Stimulated activated CD4-positive, alpha-beta T cell treated with anti-CD3 and anti-CD28 coated beads, Interleukin-12 subunit alpha, Interleukin-12 subunit beta, amount 100 ng/mL, for 4 hours (primary cell): Measurements from ENCODE around the gene PRSS23.
"Not testable (repeated sequence)": the region's sequence is repeated elsewhere in the genome, so short reads cannot be mapped to it uniquely, and the experiment has no call there.

Experiments used
- DNase-seq: peaks from one replicate; pipeline ENCODE4 v3.0.0-alpha.2; 2020

The PRSS23 gene, protein sequence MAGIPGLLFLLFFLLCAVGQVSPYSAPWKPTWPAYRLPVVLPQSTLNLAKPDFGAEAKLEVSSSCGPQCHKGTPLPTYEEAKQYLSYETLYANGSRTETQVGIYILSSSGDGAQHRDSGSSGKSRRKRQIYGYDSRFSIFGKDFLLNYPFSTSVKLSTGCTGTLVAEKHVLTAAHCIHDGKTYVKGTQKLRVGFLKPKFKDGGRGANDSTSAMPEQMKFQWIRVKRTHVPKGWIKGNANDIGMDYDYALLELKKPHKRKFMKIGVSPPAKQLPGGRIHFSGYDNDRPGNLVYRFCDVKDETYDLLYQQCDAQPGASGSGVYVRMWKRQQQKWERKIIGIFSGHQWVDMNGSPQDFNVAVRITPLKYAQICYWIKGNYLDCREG

GRCh38 chr11:86800076-86800959 is at the start of gene PRSS23:
Gene PRSS23, plus strand, starts transcription at chr11:86800542. Its CDS starts 7,102 bp downstream, at chr11:86807644.
- peak; percentile 38 for DNase-seq

DNA sequence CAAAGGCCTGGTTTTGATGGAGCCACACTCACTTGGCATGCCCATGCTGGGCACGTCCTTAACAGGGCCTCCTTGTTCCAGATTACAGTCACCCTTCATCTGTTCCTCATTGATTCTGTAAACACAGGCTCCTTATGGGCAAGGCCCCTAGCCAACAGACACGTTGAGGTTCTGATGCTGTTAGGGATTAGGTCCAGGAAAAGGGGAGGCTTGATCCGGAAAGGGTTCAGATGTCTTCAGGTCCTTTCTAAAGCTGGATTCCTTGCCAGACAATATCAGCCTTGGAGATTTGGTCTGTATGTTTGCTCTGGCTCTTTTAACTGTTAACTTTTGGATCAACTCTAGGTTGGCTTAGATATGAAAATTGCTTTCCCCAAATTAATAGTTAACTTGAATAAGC is 46.9 kb upstream of the PRSS23 start:
- DNase-seq = no peak

DNA sequence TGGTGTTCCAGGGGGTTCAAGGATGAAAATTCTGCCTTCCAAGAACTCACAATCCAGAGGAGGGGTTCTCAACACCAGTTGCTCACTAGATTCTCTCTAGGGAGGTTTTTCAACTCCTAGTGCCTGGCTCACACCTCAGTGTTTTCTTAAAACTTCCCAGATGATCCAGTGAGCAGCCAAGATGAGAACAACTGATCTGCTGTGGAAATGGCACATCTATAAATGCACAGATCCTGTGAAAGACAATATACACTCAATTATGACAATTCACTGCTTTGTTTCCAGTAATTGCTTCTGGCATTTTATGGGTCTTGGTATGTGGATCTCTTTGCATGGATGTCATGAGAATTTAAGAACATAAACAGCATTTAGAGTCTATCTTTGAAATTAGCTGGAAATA is 45.2 kb upstream of the PRSS23 start:
- DNase-seq = no peak

DNA sequence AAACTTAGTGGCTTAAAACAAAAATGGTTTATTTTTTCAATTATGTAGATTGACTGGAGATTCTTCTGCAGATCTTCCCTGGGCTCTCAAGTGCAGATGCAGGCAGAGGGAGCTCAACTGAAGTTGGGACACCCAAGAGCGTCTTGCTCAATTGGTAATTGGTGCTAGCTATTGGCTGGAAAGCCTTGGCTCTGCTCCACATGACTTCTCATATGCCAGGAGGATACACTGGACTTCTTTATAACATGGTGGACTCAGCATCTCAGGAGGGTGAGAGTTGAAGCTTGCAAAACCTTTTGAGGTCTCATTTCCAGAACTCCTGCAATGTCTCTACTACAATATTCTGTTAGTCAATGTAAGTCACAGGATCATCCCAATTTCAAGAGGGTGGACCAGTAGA is 42.2 kb upstream of the PRSS23 start:
- no peak for DNase-seq

GRCh38 chr11:86760577-86760976 is 39.8 kb upstream of the PRSS23 start:
- no peak for DNase-seq

GRCh38 chr11:86761978-86762377 is 38.4 kb upstream of the PRSS23 start:
- no peak for DNase-seq

- no peak for DNase-seq
Measured at GRCh38 chr11:86765203-86765602, 35.1 kb upstream of the PRSS23 start.

DNA sequence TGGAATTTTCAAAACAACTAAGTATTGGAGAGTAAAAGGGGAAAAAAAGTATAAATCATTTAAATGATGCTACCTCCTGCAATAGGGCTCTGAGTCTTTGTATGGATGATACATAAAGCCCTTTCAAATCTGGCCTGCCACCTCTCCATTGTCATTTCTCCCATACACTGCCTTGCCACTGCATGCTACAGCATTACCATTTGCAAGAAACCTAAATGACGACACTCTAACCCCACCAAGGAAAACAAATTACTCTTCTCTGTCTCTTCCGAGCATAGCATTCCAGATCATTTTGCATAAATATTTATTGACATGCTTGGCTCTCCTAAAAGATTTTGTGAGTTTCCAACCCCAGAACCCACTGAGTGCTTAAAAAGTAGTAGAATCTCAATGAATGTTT is 34.5 kb upstream of the PRSS23 start:
- no peak for DNase-seq

- DNase-seq = no peak
Measured at GRCh38 chr11:86769219-86769618, 31.1 kb upstream of the PRSS23 start.

- not testable (repeated sequence) for DNase-seq
Measured at GRCh38 chr11:86770473-86771027, 29.8 kb upstream of the PRSS23 start.

- DNase-seq = no peak
Measured at GRCh38 chr11:86772999-86773398, 27.3 kb upstream of the PRSS23 start.

- no peak for DNase-seq
Measured at GRCh38 chr11:86773513-86774252, 26.7 kb upstream of the PRSS23 start.

DNA sequence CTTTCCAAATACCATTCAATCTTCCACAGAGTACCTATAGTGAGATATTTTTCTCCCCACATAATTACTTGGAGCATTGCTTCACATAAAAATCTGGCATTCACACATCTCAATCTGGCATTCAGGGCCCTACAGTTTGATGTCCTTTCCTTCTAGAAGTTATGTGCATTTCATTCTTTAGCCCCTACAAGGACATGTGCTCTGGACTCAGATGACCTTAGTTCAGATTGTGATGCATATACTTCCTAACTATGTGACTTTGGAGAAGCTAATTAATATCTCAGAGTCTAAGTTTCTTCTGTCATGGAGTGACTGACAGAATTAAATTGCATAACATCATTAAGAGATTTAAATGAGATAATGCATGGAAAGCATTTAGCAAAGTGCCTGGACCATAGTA is 25.9 kb upstream of the PRSS23 start:
- DNase-seq = no peak

GRCh38 chr11:86775361-86775760 is 25.0 kb upstream of the PRSS23 start:
- no peak for DNase-seq

GRCh38 chr11:86781546-86781945 is 18.8 kb upstream of the PRSS23 start:
- no peak for DNase-seq

DNA sequence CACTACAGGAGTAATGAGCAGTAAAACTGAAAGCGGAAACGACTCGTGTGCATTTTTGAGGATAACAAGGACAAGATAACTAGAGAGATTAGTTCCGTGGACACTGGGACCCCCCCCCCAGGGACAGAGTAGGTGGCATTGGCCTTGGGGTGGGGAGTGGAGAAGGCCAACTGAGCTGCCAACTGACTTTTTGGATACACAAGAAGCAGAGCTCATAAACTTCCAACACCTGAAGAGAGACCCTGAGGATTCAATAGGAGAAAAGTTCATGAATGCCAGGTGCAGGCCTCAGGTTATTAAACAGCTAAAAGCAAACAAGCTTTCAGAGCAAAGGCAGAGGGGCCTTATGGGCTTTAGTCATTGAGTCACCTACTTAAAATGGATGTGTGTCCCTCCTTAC is 17.6 kb upstream of the PRSS23 start:
- DNase-seq = no peak

DNA sequence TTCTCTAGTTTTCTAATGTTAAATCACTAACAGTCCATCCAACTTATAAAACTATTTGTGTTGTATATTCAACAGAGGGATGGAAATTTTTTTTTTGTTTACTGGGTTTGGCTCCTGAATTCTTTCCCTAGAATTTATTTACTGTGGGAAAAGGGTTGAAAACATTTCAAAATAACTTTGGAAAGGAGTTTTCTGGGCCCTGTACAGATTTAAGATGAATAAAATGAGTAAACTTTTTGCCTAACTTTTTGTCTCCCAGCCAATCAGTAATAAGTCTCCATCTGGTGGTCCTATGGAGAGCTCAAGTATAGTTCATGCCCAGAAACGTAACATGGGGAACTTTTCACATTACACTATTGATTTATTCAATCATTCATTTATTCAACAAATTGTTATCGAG is 16.7 kb upstream of the PRSS23 start:
- DNase-seq = no peak

GRCh38 chr11:86784241-86784681 is 16.1 kb upstream of the PRSS23 start:
- no peak for DNase-seq

DNA sequence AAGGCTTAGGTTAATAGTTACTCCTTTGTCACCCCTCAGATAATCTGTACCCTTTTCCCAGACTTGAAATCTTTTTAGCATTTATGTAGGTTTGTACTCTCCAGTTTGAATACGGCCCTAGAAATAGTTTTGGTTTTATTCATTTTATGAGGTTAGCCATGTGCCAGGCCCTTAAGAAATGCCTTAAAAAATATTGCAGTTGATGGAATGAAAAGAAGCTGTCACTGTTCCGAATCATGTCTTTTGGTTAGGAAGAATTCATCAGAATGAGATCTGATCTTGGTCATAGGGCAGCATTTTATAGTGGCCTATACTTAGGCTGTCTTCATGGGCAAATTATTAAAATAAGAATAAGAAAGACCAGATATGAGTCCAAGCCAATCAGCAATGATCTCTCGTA is 14.8 kb upstream of the PRSS23 start:
- no peak for DNase-seq

DNA sequence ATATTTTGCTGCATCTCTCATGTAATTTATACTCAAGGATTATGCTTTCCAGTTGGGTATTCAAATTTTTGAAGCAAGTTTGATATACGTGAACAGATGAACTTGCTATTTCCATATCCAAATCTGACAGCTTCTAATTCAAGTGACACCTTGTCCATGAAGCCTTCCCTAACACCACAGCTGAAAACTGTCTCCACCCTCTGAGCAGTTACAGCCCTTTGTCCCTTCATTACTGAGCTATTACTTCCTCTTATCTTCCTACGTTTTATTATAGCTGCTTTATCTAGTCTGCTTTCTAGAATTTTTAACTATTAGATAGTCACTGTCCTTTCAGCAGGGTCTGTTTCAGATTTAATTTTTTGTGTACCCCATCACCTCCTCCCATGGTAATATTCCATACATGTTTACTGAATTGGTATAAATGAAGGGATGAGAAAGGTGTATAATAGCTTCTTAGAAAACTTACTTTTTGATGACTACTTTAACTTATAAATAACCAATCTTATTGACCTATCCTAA is 13.3 kb upstream of the PRSS23 start:
- no peak for DNase-seq

GRCh38 chr11:86787656-86788055 is 12.7 kb upstream of the PRSS23 start:
- DNase-seq = no peak

DNA sequence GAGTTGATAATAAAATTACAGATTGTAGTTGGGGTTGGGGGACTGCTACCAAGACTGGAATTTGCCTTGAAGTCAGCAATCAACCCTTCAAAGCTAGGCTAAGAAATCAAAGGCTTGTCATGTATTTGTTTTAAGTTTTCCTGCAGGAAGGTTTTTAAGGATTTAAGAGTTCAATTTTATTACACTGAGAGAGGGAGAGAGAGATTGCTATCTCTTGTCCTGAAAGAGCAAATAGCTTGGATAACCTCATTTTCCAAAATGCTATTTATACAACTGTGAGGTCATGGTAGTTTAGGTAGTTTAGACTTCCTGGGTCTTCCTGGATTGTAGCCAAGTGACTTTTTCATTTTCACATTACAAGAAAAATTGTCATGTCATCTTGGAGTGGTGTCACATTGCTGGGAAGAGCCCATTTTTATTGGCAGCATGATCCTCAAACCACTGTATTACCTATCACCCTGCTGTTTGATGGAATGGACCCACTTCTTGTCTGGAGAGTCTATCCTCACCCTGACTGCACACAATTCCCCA is 10.1 kb upstream of the PRSS23 start:
- no peak for DNase-seq
